SW480 (cell line): ENCODE data around the gene IRF2.
A peak's percentile ranks its signal among the peaks of the same experiment; 100 is the strongest.
"Not testable (repeated sequence)": the region's sequence is repeated elsewhere in the genome, so short reads cannot be mapped to it uniquely, and the experiment has no call there.

Experiments
- DNase-seq: peaks from one replicate; pipeline ENCODE4 v3.0.0-alpha.2; 2016; ENCODE audit warnings: low spot score

IRF2 gene

DNA sequence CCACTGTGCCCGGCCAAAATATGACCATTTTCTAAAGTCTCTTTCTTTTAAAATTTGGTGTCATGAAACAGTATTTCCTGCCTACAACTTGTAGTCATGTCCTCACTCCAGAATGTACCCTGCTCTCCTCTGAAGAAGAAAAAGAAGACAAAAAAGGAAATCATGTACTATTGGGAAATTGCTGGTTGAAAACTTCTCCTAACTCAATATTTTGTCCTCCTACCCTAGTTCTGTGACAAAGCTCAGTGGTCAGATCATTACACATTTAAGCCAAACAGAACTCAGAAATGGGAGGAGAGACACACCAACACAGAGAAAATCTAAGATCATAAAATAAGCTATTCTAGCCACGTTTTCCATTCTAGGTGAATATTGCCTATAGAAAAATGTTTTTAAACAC lies 127.7 kb downstream of the IRF2 start:
- DNase-seq = no peak

DNA sequence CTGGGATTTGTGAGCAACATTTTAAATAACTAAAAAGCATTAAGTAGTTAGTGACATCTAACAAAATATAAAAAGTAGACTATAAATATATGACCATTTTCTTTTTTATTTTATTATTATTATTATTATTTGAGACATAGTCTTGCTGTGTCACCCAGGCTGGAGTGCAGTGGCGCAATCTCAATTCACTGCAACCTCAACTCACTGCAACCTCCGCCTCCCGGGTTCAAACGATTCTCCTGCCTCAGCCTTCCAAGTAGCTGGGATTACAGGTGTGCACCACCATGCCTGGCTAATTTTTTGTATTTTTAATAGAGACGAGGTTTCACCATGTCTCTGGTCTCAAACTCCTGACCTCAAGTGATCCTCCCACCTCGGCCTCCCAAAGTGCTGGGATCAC lies 128.1 kb downstream of the IRF2 start:
- DNase-seq = not testable (repeated sequence)

DNA sequence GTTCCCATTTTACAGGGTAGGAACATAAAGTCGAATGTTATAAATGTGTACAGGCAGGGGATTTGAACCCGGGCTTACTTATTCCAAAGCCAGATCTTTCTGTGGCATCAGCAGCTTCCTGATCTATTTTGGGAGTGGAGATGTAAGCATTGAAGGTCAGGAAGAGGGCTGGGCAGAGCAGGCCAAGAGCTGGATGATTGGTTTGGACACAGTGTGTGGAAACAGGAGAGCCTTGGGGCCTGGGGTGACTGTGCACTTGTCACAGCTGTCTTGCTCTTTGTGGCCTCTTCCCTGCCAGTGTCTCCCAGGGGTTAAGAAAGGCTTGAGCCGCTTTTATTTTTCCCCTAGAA lies 128.8 kb downstream of the IRF2 start:
- DNase-seq = no peak

DNA sequence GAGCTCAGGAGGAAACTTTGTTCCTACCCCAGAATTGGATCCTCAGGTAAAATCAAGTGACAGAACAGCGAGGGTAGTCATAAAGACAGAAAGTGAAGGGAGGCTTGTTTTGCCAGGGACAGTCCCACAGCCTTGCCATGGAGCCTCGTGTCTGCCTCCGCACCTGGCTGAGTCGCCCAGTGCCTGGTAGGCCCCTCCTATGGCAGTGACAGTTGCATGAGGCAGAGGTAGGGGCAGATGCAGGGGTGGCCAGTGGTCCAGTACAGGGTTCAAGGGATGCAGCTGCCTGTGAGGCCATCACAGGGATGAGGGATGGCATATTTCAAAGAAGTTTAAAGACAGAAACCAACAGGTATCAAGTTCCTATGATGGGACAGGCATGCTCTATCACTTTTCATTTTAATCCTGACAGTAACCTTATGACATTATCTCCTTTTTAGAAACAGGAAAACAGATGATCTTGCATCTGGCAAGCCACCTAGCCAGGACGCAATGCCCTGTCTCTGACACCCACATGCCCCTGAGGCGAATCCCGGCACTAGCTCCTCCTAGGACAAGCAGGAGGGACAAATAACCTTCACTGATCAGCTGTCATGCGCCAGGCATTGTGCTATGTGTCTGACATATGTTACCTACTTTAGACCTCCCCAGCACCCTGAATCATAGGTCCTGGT lies 129.3 kb downstream of the IRF2 start:
- DNase-seq = no peak

DNA sequence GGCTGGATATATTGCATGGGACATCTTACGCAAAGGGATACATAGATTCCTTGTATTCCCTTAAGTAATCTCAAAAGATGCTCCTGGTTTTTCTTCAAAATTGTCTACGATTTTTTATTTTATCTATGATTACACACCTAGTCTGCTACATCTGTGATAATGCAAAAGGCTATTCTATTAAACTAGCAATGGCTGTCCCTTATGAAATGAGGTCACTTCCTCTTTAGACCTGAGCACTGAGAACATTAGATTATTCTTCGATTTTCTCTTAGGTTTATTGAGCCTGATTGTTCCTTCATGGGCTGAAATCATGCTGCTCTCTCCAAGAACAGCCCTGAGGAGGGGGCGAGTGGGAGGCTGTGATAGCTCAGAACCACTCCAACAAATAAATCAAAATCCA lies 129.9 kb downstream of the IRF2 start:
- no peak for DNase-seq

DNA sequence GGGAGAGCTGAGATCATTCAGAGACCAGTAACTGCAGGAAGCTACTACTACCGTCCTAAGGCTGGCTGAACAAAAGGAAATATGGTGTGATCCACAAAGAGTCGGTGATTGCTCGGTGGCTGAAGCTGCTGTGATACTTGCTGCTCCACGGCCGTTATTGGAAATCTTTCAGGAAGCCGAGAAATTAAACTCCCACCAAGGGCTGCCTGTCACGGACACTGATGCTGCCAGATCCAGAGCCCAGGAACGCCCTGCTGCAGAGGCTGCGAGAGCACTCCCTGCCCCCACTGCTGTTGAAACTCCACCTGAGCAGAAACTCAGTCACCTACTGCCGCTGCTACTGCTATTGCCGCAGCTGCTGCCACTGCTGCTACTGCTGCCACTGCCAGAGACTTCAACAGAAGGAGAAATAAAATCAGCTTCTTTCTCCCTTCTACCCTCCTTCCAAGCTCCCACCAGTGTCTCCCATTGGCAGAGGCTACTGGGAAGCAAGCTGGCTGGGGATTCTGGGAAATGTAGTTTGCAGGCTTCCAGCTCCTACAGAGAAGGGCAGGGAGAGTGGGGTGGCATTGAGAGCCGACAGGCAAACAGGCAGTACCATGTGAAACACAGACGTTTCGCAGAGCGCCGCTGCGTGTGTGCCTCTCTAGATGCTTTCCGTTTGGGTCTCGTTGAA lies 130.7 kb downstream of the IRF2 start:
- peak; percentile 76 for DNase-seq

DNA sequence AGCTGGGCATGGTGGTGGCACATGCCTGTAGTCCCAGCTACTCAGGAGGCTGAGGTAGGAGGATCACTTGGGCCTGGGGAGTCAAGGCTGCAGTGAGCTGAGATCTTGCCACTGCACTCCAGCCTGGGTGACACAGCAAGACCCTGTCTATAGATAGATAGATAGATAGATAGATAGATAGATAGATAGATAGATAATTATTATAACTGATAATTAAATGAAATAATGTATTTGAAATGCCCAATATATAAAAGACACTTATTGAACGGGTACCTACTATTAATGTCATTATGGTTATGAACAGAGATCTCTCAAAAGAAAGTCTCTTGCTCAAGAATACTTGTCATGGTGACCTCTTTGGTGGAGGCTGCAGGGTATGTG lies 131.5 kb downstream of the IRF2 start:
- not testable (repeated sequence) for DNase-seq

DNA sequence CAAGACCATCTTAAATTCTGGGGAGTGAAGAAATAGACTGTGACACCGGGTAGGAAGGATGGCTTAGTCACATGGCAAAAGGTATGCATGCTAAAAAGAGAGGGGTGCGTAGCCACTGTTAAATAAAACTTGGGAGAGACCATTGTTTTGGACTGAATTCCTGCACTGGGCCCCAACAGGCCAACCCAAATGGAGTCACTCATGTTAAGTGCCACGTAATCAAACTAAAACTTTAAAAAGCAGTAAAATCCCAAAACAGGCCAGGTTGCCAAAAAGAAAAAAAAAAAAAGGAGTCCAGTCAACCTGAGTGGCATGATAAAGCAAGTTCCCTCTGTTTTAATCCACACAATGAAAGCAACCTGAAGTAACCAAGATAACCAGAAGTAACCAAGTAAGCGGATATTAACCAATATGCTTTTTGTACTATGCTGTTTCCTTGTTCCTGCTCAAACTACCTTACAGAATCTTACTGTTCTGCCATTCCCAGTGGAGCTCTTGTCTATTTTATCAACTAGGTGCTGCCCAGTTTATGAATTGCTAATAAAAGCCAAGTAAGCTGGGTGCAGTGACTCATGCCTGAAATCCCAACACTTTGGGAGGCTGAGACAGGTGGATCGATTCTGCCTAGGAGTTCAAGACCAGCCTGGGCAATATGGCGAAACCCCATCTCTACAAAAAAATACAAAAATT lies 132.0 kb downstream of the IRF2 start:
- DNase-seq = no peak

DNA sequence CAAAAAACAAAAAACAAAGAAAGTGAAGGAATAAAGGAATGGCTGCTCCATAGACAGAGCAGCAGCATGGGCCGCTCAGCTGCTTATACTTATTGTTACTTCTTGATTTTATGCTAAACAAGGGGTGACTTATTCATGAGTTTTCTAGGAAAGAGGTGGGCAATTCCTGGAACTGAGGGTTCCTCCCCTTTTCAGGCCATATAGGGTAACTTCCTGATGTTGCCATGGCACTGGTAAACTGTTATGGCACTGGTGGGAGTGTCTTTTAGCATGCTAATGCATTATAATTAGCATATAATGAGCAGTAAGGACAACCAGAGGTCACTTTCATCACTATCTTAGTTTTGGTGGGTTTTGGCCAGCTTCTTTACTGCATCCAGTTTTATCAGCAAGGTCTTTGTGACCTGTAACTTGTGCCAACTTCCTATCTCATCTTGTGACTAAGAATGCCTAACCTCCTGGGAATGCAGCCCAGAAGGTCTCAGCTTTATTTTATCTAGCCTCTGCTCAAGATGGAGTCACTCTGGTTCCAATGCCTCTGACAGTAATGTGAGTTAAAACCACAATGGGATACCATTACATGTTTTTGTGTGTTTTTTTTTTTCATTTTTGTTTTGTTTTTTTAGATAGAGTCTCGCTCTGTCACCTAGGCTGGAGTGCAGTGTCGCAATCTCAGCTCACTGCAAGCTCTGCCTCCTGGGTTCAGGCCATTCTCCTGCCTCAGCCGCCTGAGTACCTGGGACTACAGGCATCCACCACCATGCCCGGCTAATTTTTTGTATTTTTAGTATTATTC lies 134.8 kb downstream of the IRF2 start:
- not testable (repeated sequence) for DNase-seq

DNA sequence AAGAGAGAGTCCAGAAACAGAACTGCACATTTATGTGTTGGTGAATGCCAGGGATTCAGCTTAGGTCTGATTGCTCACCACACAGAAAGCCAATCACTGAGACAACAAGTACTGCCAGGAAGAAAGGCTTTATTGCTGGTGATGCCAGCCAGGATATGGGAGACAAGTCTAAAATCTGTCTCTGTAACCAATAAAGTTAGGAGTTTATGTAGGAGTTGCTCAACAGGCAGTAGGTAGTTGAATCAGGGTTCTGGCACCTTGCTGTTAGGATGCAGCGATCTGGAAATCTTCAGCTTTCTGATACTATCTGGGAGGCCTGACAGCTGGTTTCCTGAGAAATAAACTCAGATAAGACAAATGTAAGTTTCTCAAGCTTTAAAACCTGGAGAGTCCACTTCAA lies 136.4 kb downstream of the IRF2 start:
- DNase-seq = no peak
